ENCODE data around the gene ADAMTS1. TPM values are rescaled to one million over a fixed set of nuclear protein-coding genes. Genes with fewer than 3 reads are reported as not detected.

Gene ADAMTS1
- total and polyA plus RNA-seq, 2 of the 13 experiments (the other 11 are each of a cell fraction or from before 2014, with no cell fraction given), result 0.02 to 0.11 TPM

- ChIA-PET POLR2A (no interaction called here), CTCF (ENCODE audit: low intra/inter-chr PET ratio, low total read pairs) (no interaction called here)
- FAIRE-seq, result no peak
- WGBS (ENCODE audit: low lambda C conversion rate), result 31% methylated on average over 6 of the region's 7 CpGs
- H2AFZ ChIP-seq (ENCODE audit: low read length), result no peak overlapping the region
- no peaks in the 10 kb centered on the region for H3K27me3 ChIP-seq (ENCODE audit: control insufficient read depth in 1 of 2, insufficient read depth in 2 of 2, low read length in 2 of 2)
- ATAC-seq, result no peak
- H3K4me1 ChIP-seq (ENCODE audit: insufficient read depth, low read length), result no peaks in the 10 kb centered on the region
- no peaks in the 10 kb centered on the region for H4K20me1 ChIP-seq (ENCODE audit: insufficient read depth, low read length)
- no peaks in the 10 kb centered on the region for H3K79me2 ChIP-seq (ENCODE audit: insufficient read depth, low read length)
- H3K9me3 ChIP-seq (ENCODE audit: low read length), result peaks cover 7% of the 10 kb centered on the region; the same call in 1 of the 2 replicates
- no peak for DNase-seq (ENCODE audit: low spot score)
- no peak overlapping the region for H3K9ac ChIP-seq (ENCODE audit: insufficient read depth, low read depth, low read length)
- BruUV-seq (replicated peaks), result no TSS peak
- no peak overlapping the region for H3K4me2 ChIP-seq (ENCODE audit: low read depth, low read length)
- in situ Hi-C loops (cut with HindIII; ENCODE audit: extremely low pct_ligation_motif_present, low pct_unique_long_range_greater_than_20kb) (no loop called here), intact Hi-C loops (cut with micrococcal nuclease; ENCODE audit: unreplicated experiment) (no loop called here)
- no peak overlapping the region for H3K27ac ChIP-seq (ENCODE audit: extremely low read length, insufficient read depth, low read length)
- TF ChIP-seq ZNF446 (CRISPR knock-in tag; IDR thresholded peaks at IDR 0.05) (no peak), KIAA2018 (CRISPR knock-in tag; IDR thresholded peaks at IDR 0.05; ENCODE audit: borderline replicate concordance) (no peak), RFX3 (CRISPR knock-in tag; IDR thresholded peaks at IDR 0.05) (no peak), ZSCAN25 (CRISPR knock-in tag; IDR thresholded peaks at IDR 0.05) (no peak), ZNF589 (CRISPR knock-in tag; conservative IDR thresholded peaks at IDR 0.05) (no peak), ZNF773 (CRISPR knock-in tag; IDR thresholded peaks at IDR 0.05; ENCODE audit: borderline replicate concordance) (no peak), MXD3 (CRISPR knock-in tag; IDR thresholded peaks at IDR 0.05) (no peak)
- H3K4me3 ChIP-seq (replicated peaks in 1 of 3; ENCODE audit: insufficient read depth in 1 of 3, low read depth in 2 of 3, low read length in 3 of 3), result no peak overlapping the region
- no peaks in the 10 kb centered on the region for H3K36me3 ChIP-seq (replicated peaks in 1 of 2; ENCODE audit: control insufficient read depth in 1 of 2, insufficient read depth in 2 of 2, low read length in 2 of 2)
Measured at GRCh38 chr21:26835027-26835713, 10.0 kb downstream of the ADAMTS1 start.

All from HepG2 (cell line).